ENCODE data around the gene SLC6A4.
"Not testable (repeated sequence)": the region's sequence is repeated elsewhere in the genome, so short reads cannot be mapped to it uniquely, and the experiment has no call there.

SLC6A4 gene

DNA sequence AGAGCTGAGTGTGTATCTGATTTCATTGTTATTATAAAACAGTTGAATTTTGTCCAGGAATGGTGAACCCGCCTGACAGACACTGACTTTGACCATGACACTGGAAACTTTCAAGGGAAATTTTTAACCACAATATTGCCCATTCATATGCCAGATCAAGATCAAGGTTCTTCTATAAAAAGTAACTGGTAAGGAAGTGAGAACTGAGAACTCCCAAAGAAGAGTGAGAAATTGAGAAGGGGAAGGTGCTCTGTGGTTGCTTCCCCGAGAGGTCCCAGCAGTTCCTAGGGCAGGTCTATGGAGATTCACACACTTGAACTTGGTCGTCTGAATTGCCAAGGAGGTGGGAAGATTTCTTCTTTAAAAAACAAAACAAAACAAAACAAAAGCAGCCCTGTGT, 27.3 kb downstream of the SLC6A4 start:
- Histone ChIP-seq H3K36me3 (no peaks in the 10 kb centered on the region), H3K4me1 (no peaks in the 10 kb centered on the region), H3K9me3 (no peaks in the 10 kb centered on the region), H3K27me3 (no peaks in the 10 kb centered on the region), H3K4me3 (ENCODE audit: low read depth, low read length) (no peak overlapping the region)
- no peak for DNase-seq
- TF ChIP-seq, protein P1, sequence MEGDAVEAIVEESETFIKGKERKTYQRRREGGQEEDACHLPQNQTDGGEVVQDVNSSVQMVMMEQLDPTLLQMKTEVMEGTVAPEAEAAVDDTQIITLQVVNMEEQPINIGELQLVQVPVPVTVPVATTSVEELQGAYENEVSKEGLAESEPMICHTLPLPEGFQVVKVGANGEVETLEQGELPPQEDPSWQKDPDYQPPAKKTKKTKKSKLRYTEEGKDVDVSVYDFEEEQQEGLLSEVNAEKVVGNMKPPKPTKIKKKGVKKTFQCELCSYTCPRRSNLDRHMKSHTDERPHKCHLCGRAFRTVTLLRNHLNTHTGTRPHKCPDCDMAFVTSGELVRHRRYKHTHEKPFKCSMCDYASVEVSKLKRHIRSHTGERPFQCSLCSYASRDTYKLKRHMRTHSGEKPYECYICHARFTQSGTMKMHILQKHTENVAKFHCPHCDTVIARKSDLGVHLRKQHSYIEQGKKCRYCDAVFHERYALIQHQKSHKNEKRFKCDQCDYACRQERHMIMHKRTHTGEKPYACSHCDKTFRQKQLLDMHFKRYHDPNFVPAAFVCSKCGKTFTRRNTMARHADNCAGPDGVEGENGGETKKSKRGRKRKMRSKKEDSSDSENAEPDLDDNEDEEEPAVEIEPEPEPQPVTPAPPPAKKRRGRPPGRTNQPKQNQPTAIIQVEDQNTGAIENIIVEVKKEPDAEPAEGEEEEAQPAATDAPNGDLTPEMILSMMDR (IDR thresholded peaks at IDR 0.05; ENCODE audit: low read depth, low read length) = no peak

DNA sequence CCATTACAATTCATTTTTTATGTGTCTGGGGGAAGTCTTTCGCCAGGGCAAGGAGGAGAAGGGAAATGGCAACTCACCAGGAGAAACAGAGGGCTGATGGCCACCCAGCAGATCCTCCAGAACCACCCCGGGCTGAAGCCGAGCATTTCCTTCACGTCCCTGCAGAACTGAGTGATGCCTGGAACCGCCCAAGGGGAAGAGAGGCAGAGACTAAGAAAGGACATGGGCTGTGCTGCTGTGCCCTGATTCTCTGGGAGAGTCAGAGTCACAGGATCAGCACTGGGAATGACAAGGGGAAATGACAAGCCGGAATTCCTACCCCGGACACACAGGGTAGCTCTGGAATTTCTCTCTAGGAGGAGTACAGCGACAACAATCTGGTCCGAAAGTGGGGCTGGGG, 27.8 kb downstream of the SLC6A4 start:
- Histone ChIP-seq H3K36me3 (no peaks in the 10 kb centered on the region), H3K27me3 (no peaks in the 10 kb centered on the region), H3K9me3 (no peaks in the 10 kb centered on the region), H3K4me3 (ENCODE audit: low read depth, low read length) (no peak overlapping the region), H3K4me1 (no peaks in the 10 kb centered on the region)
- TF ChIP-seq, protein P1 (IDR thresholded peaks at IDR 0.05; ENCODE audit: low read depth, low read length) = no peak
- DNase-seq = no peak

DNA sequence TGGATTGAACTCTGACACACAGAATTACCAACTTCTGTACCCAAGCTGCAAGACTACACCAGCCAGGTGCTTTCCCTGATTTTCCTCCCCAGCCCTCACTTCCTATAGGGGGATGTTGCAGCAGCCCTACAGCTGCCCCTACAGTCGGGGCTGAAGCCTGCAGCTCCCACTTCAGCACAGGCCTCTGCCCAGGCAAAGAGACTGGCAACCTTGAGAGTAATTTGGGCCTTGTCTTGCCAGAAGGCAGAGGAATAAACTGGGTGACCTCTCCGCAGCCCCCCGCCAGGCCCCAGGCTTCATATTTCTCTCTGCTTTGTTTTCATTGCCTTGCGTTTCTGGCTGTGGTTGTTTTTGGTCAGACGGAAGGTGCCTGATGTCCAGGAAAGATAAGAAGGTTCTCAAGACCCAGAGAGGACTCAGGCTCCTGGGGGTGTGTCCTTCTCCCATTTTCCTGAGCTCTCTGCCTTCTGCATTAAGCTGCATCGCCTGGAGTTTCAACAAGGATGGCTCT, 32.0 kb downstream of the SLC6A4 start:
- Histone ChIP-seq H3K4me3 (ENCODE audit: low read depth, low read length) (no peak overlapping the region), H3K36me3 (no peaks in the 10 kb centered on the region), H3K9me3 (no peaks in the 10 kb centered on the region)

DNA sequence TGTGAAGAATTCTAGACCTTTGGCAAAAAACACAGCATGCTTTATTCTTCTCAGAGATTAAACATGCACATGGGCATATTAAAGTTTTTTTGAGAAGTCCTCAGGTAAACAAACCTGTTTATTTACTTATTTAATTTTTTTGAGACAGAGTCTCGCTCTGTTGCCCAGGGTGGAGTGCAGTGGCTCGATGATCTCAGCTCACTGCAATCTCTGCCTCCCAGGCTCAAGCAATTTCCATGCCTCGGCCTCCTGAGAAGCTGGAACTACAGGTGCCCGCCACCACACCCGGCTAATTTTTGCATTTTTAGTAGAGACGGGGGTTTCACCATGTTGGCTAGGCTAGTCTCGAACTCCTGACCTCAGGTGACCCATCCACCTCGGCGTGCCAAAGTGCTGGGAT, 34.8 kb downstream of the SLC6A4 start:
- H3K36me3 ChIP-seq, DNase-seq: not testable (repeated sequence)

More for the DNA sequence above, 32.0 kb downstream of the SLC6A4 start:
- Histone ChIP-seq H3K4me1 (no peaks in the 10 kb centered on the region), H3K27me3 (no peaks in the 10 kb centered on the region)
- TF ChIP-seq, protein P1 (IDR thresholded peaks at IDR 0.05; ENCODE audit: low read depth, low read length) = no peak
- DNase-seq = no peak

DNA sequence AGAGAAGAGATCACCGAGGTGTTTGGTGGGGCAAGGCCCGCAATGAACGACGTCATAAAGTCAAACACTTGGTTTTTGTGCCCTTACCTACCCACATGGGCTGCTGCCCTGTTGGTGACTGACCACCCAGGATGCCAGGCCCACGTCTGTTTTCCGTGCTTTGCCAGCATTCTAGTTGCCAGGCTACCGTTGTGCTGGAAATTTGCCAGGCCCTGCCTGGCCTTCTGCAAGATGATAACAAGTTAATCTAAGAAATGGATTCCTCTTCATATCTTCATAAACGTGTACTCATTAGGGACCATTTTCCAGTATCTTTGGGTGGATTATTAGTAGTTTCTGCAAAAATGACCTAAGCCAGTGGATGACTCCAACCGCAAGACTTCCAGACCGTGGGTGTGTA, 35.4 kb downstream of the SLC6A4 start:
- H3K36me3 ChIP-seq = no peaks in the 10 kb centered on the region
- peak; percentile 39 for DNase-seq

More for the DNA sequence above, 34.8 kb downstream of the SLC6A4 start:
- H3K9me3 ChIP-seq; H3K4me3 ChIP-seq (ENCODE audit: low read depth, low read length); H3K27me3 ChIP-seq; H3K4me1 ChIP-seq: not testable (repeated sequence)

DNA sequence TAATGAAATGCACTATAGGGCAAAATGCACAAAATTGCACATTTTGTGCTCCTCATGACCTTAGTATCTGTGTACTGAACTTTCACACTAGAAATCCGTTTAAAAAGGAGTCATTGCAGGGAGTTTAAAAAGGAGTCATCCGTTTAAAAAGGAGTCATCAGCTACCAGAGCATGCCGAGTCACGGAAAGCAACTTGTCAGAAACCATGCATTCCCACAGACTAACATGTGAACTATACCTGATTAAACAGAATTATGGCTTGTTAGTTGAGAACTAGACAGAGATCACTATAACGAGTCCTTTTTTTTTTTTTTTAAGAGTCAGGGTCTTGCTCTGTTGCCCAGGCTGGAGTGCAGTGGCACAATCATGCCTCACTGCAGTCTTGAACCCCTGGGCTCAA, 35.9 kb downstream of the SLC6A4 start:
- H3K36me3 ChIP-seq = no peaks in the 10 kb centered on the region
- H3K4me1 ChIP-seq = no peaks in the 10 kb centered on the region
- TF ChIP-seq, protein P1 (IDR thresholded peaks at IDR 0.05; ENCODE audit: low read depth, low read length) = no peak
- no peak for DNase-seq
- no peaks in the 10 kb centered on the region for H3K9me3 ChIP-seq
- no peak overlapping the region for H3K4me3 ChIP-seq (ENCODE audit: low read depth, low read length)
- H3K27me3 ChIP-seq = no peaks in the 10 kb centered on the region

More for the DNA sequence above, 35.4 kb downstream of the SLC6A4 start:
- Histone ChIP-seq H3K9me3 (no peaks in the 10 kb centered on the region), H3K4me3 (ENCODE audit: low read depth, low read length) (no peak overlapping the region), H3K27me3 (no peaks in the 10 kb centered on the region), H3K4me1 (no peaks in the 10 kb centered on the region)
- TF ChIP-seq, protein P1 (IDR thresholded peaks at IDR 0.05; ENCODE audit: low read depth, low read length) = no peak

DNA sequence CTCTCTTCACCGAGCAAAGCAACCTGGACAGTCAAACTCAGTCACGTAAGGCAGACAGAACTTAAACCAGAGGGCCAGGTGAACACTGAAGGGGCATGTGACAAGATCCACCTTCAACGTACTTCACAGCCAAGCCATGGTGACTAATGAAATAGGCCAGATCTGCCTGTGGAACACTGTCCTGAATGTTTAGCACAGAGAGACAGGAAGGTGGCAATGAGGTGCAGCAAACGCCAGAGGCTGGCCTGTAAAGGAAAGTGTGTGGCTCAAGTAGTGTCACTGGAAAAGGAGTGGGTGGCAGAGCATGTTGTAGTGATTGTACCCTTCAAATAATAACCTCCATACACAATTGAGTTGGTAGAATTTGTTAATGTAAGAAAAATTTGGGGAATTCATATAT, 38.1 kb downstream of the SLC6A4 start:
- Histone ChIP-seq H3K36me3 (no peaks in the 10 kb centered on the region), H3K4me3 (ENCODE audit: low read depth, low read length) (no peak overlapping the region), H3K4me1 (no peaks in the 10 kb centered on the region), H3K9me3 (no peaks in the 10 kb centered on the region), H3K27me3 (no peaks in the 10 kb centered on the region)
- TF ChIP-seq, protein P1 (IDR thresholded peaks at IDR 0.05; ENCODE audit: low read depth, low read length) = no peak
- DNase-seq = no peak

Data from BE2C (cell line).